Liver (tissue), 3 donors: ENCODE data around the gene BBIP1.

Experiments
- CTCF ChIP-seq: fragments of 150-350 bp; IDR thresholded peaks from 2 replicates; pipeline ENCODE4 v1.5.1; 2017; ENCODE audit warnings: improper control_type of control experiment, low read depth, low read length; ENCODE audit not compliant: missing input control
- FOXA1 ChIP-seq: IDR thresholded peaks from 2 replicates; pipeline ENCODE4 v1.6.1; 2016; ENCODE audit warnings: antibody characterized with exemption
- HNF4A ChIP-seq, 2 donors: conservative IDR thresholded peaks; 2 replicates each; pipeline ENCODE4 v1.6.1; 2016; ENCODE audit warnings: antibody characterized with exemption in 2 of 2, mild to moderate bottlenecking in 2 of 2
- SP1 ChIP-seq: IDR thresholded peaks from 2 replicates; pipeline ENCODE4 v1.6.1; 2018; ENCODE audit warnings: antibody characterized with exemption, mild to moderate bottlenecking
- YY1 ChIP-seq: IDR thresholded peaks from 2 replicates; pipeline ENCODE4 v1.6.1; 2016; ENCODE audit warnings: antibody characterized with exemption, mild to moderate bottlenecking
- ZBTB33 ChIP-seq: IDR thresholded peaks from 2 replicates; pipeline ENCODE4 v1.6.1; 2016; ENCODE audit warnings: antibody characterized with exemption
- TF ChIP-seq, protein P1 (sequence below): IDR thresholded peaks from 2 replicates; pipeline ENCODE4 v1.6.1; 2016; ENCODE audit warnings: antibody characterized with exemption
- TF ChIP-seq, protein P2 (sequence below): IDR thresholded peaks from 2 replicates; pipeline ENCODE4 v1.6.1; 2016; ENCODE audit warnings: antibody characterized with exemption, mild to moderate bottlenecking
- donor health status: healthy.
- donor health status: healthy.

DNA sequence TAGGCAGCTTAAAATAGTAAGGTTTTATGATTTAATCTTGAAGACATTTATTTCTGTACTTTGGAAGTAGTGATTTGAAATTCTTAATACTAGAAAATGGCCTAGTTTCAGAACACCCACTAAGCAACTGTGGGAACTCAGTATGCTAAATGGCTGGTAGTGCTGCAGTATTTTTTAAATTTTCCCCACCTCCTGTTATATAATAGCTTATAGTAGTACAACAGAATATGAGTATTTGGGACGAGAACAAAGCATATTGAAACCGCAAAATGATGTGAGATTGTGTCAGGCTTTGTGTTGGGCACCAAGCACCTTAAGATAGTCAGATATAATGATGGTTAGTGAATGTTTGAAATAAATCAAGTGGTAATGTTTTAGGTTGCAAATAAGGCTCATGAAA lies 8.5 kb upstream of the BBIP1 start:
- TF ChIP-seq CTCF (no peak), HNF4A (conservative IDR thresholded peaks at IDR 0.05) (no peak), FOXA1 (no peak), YY1 (no peak), ZBTB33 (no peak), SP1 (no peak)
- TF ChIP-seq, protein P1, sequence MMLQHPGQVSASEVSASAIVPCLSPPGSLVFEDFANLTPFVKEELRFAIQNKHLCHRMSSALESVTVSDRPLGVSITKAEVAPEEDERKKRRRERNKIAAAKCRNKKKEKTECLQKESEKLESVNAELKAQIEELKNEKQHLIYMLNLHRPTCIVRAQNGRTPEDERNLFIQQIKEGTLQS: no peak
- TF ChIP-seq, protein P2, sequence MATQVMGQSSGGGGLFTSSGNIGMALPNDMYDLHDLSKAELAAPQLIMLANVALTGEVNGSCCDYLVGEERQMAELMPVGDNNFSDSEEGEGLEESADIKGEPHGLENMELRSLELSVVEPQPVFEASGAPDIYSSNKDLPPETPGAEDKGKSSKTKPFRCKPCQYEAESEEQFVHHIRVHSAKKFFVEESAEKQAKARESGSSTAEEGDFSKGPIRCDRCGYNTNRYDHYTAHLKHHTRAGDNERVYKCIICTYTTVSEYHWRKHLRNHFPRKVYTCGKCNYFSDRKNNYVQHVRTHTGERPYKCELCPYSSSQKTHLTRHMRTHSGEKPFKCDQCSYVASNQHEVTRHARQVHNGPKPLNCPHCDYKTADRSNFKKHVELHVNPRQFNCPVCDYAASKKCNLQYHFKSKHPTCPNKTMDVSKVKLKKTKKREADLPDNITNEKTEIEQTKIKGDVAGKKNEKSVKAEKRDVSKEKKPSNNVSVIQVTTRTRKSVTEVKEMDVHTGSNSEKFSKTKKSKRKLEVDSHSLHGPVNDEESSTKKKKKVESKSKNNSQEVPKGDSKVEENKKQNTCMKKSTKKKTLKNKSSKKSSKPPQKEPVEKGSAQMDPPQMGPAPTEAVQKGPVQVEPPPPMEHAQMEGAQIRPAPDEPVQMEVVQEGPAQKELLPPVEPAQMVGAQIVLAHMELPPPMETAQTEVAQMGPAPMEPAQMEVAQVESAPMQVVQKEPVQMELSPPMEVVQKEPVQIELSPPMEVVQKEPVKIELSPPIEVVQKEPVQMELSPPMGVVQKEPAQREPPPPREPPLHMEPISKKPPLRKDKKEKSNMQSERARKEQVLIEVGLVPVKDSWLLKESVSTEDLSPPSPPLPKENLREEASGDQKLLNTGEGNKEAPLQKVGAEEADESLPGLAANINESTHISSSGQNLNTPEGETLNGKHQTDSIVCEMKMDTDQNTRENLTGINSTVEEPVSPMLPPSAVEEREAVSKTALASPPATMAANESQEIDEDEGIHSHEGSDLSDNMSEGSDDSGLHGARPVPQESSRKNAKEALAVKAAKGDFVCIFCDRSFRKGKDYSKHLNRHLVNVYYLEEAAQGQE: no peak
